Endothelial cell of umbilical vein (primary cell): ENCODE measurements around the gene OR2C3.

ENCODE experiments used
- CTCF ChIP-seq, 2 donors: IDR thresholded peaks; 1 replicate in 1 of 2; 2 replicates in 1 of 2; pipeline ENCODE4 v1.5.1; 2011; ENCODE audit warnings: low read length in 2 of 2, mild to moderate bottlenecking in 2 of 2, moderate library complexity in 2 of 2, control low read depth in 1 of 2, inconsistent platforms in 1 of 2, low read depth in 1 of 2; ENCODE audit not compliant: insufficient read depth in 1 of 2; ENCODE audit errors: extremely low read depth in 1 of 2
- EZH2 ChIP-seq: IDR thresholded peaks from 2 replicates; pipeline ENCODE4 v1.6.1; 2012; ENCODE audit warnings: borderline replicate concordance, low read depth, mild to moderate bottlenecking, moderate library complexity, low read length, inconsistent platforms; ENCODE audit not compliant: severe bottlenecking
- JUN ChIP-seq: IDR thresholded peaks from 2 replicates; pipeline ENCODE4 v1.6.1; 2011; ENCODE audit warnings: borderline replicate concordance, low read depth; ENCODE audit not compliant: insufficient read length, insufficient read depth
- MYC ChIP-seq: IDR thresholded peaks from one replicate; pipeline ENCODE4 v1.6.1; 2011; ENCODE audit warnings: mild to moderate bottlenecking, low read depth, low read length
- POLR2A ChIP-seq: IDR thresholded peaks from 2 replicates; pipeline ENCODE4 v1.6.1; 2012; ENCODE audit warnings: low read depth, mild to moderate bottlenecking, control low read depth, low read length
- POLR2AphosphoS5 ChIP-seq: IDR thresholded peaks from 2 replicates; pipeline ENCODE4 v1.6.1; 2012; ENCODE audit warnings: low read depth, mild to moderate bottlenecking, control low read depth, low read length, moderate library complexity; ENCODE audit not compliant: insufficient read depth
- TF ChIP-seq, protein P1 (sequence below): IDR thresholded peaks from 2 replicates; pipeline ENCODE4 v1.6.1; 2011; ENCODE audit not compliant: insufficient read depth, insufficient read length

- TF ChIP-seq CTCF (IDR thresholded peaks at IDR 0.05; ENCODE audit: extremely low read depth in 1 of 2, insufficient read depth in 1 of 2, low read depth in 1 of 2, low read length in 2 of 2) (no peak), POLR2A (no peak), JUN (no peak), POLR2AphosphoS5 (no peak), MYC (no peak), EZH2 (no peak)
- TF ChIP-seq, protein P1, sequence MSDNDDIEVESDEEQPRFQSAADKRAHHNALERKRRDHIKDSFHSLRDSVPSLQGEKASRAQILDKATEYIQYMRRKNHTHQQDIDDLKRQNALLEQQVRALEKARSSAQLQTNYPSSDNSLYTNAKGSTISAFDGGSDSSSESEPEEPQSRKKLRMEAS: no peak
These were observed 2.3 kb upstream of the OR2C3 start for GRCh38 chr1:247538561-247538960.
